Measurements from ENCODE around the gene VCY1B.
"Not testable (repeated sequence)": the region's sequence is repeated elsewhere in the genome, so short reads cannot be mapped to it uniquely, and the experiment has no call there.

Gene VCY1B

GRCh38 chrY:14055927-14056326 is at the start of gene VCY1B:
Gene VCY1B, plus strand, starts transcription at chrY:14056227. Its CDS starts 63 bp downstream, at chrY:14056290.
- H3K4me3 ChIP-seq (ENCODE audit: low read length); H3K9me3 ChIP-seq (ENCODE audit: control insufficient read depth, low read length); H3K4me1 ChIP-seq (ENCODE audit: control insufficient read depth, insufficient read depth, low read length); H3K27me3 ChIP-seq (ENCODE audit: control insufficient read depth, insufficient read depth, low read length); H3K9ac ChIP-seq (ENCODE audit: low read length); H3K36me3 ChIP-seq (ENCODE audit: control insufficient read depth, insufficient read depth, low read length): not testable (repeated sequence)

- H3K27me3 ChIP-seq (ENCODE audit: control insufficient read depth, insufficient read depth, low read length); H3K4me3 ChIP-seq (ENCODE audit: low read length); H3K4me1 ChIP-seq (ENCODE audit: control insufficient read depth, insufficient read depth, low read length); H3K9ac ChIP-seq (ENCODE audit: low read length); H3K36me3 ChIP-seq (ENCODE audit: control insufficient read depth, insufficient read depth, low read length); H3K9me3 ChIP-seq (ENCODE audit: control insufficient read depth, low read length): not testable (repeated sequence)
Measured at GRCh38 chrY:14011916-14012315, 44.1 kb upstream of the VCY1B start.

GRCh38 chrY:14030395-14030794 is 25.6 kb upstream of the VCY1B start:
- not testable (repeated sequence) for H3K9ac ChIP-seq (ENCODE audit: low read length); H3K9me3 ChIP-seq (ENCODE audit: control insufficient read depth, low read length); H3K36me3 ChIP-seq (ENCODE audit: control insufficient read depth, insufficient read depth, low read length); H3K4me1 ChIP-seq (ENCODE audit: control insufficient read depth, insufficient read depth, low read length); H3K27me3 ChIP-seq (ENCODE audit: control insufficient read depth, insufficient read depth, low read length); H3K4me3 ChIP-seq (ENCODE audit: low read length)

- H3K9ac ChIP-seq (ENCODE audit: low read length): no peak overlapping the region
- H3K27me3 ChIP-seq (ENCODE audit: control insufficient read depth, insufficient read depth, low read length): no peaks in the 10 kb centered on the region
- no peaks in the 10 kb centered on the region for H3K9me3 ChIP-seq (ENCODE audit: control insufficient read depth, low read length)
- H3K36me3 ChIP-seq (ENCODE audit: control insufficient read depth, insufficient read depth, low read length): no peaks in the 10 kb centered on the region
- no peak overlapping the region for H3K4me3 ChIP-seq (ENCODE audit: low read length)
- no peaks in the 10 kb centered on the region for H3K4me1 ChIP-seq (ENCODE audit: control insufficient read depth, insufficient read depth, low read length)
Measured at GRCh38 chrY:14085877-14086276, 29.9 kb downstream of the VCY1B start.
